ENCODE data around the gene FRYL. TPM values are rescaled to one million over a fixed set of nuclear protein-coding genes. Genes with fewer than 3 reads are reported as not detected.

FRYL gene
- total RNA-seq, 1 experiment from 2014 or later: 53.9 TPM

DNA sequence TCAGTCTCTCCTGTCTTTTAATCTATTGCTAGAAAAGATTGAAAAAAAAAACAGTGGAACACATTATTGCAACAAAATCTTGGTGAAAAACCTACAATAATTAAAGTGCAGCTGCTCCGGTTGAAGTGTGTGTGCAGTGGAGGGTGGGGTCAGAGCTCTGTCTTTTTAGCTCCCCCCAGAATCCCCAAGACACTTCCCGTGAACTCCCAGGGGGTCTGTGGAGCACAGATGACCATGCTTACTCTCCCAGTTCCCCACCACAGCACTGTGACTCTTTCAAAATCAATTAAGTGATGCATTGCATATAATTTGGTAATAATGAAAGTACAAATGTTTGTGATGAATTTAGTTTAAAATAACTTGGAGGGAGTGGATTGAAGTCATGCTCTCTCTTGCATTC, 312.6 kb downstream of the FRYL start:
- Histone ChIP-seq H3K79me2 (ENCODE audit: low read depth) (no peaks in the 10 kb centered on the region), H3F3A (ENCODE audit: insufficient read depth, low read depth) (no peaks in the 10 kb centered on the region), H2AFZ (no peak overlapping the region), H3K4me2 (no peak overlapping the region), H3K9me2 (ENCODE audit: insufficient read depth) (no peaks in the 10 kb centered on the region), H3K9me3 (ENCODE audit: insufficient read depth, low read depth) (no peaks in the 10 kb centered on the region), H4K20me1 (ENCODE audit: insufficient read depth) (no peaks in the 10 kb centered on the region), H3K27ac (no peak overlapping the region), H3K4me1 (replicated peaks; ENCODE audit: insufficient read depth) (no peaks in the 10 kb centered on the region), H3K36me3 (ENCODE audit: low read depth) (no peaks in the 10 kb centered on the region), H3K27me3 (ENCODE audit: insufficient read depth, low read depth) (no peaks in the 10 kb centered on the region), H3K4me3 (no peak overlapping the region)
- BruUV-seq (replicated peaks): no TSS peak
- ChIA-PET CTCF (no interaction called here), POLR2A (ENCODE audit: unreplicated experiment) (no interaction called here)
- intact Hi-C loops (cut with micrococcal nuclease; ENCODE audit: unreplicated experiment): no loop called here
- no peak for DNase-seq
- TF ChIP-seq, protein P1, sequence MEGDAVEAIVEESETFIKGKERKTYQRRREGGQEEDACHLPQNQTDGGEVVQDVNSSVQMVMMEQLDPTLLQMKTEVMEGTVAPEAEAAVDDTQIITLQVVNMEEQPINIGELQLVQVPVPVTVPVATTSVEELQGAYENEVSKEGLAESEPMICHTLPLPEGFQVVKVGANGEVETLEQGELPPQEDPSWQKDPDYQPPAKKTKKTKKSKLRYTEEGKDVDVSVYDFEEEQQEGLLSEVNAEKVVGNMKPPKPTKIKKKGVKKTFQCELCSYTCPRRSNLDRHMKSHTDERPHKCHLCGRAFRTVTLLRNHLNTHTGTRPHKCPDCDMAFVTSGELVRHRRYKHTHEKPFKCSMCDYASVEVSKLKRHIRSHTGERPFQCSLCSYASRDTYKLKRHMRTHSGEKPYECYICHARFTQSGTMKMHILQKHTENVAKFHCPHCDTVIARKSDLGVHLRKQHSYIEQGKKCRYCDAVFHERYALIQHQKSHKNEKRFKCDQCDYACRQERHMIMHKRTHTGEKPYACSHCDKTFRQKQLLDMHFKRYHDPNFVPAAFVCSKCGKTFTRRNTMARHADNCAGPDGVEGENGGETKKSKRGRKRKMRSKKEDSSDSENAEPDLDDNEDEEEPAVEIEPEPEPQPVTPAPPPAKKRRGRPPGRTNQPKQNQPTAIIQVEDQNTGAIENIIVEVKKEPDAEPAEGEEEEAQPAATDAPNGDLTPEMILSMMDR (conservative IDR thresholded peaks at IDR 0.05): no peak
- no peak for TF ChIP-seq EZH2 (IDR thresholded peaks at IDR 0.05; ENCODE audit: low read depth)

DNA sequence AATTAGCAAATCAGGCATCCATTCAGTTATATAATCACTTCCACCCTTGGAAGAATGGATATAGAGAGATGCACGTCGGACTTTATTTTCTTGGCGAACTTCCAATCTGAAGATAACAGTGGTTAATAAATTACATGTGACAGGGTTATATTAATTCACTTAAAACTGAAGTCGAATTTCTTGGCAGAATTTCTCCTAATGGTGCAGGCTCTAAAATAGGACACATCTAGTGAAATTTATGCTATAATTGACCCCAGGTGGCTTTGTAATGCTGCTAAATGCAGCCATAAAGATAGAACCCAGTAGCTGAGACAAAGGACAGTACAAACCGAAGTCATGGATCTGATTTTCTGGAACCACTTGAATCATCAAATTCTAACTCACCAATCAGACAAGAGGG, 317.7 kb downstream of the FRYL start:
- intact Hi-C loops (cut with micrococcal nuclease; ENCODE audit: unreplicated experiment): no loop called here
- no peak for DNase-seq
- BruUV-seq (replicated peaks): no TSS peak
- Histone ChIP-seq H3K4me1 (replicated peaks; ENCODE audit: insufficient read depth) (no peaks in the 10 kb centered on the region), H3K9me3 (ENCODE audit: insufficient read depth, low read depth) (no peaks in the 10 kb centered on the region), H3K4me3 (no peak overlapping the region), H3K36me3 (ENCODE audit: low read depth) (no peaks in the 10 kb centered on the region), H3K27me3 (ENCODE audit: insufficient read depth, low read depth) (no peaks in the 10 kb centered on the region), H3K79me2 (ENCODE audit: low read depth) (no peaks in the 10 kb centered on the region), H3F3A (ENCODE audit: insufficient read depth, low read depth) (no peaks in the 10 kb centered on the region), H4K20me1 (ENCODE audit: insufficient read depth) (no peaks in the 10 kb centered on the region), H3K4me2 (no peak overlapping the region), H3K27ac (no peak overlapping the region), H3K9me2 (ENCODE audit: insufficient read depth) (no peaks in the 10 kb centered on the region), H2AFZ (no peak overlapping the region)
- ChIA-PET POLR2A (ENCODE audit: unreplicated experiment) (no interaction called here), CTCF (no interaction called here)
- TF ChIP-seq EZH2 (IDR thresholded peaks at IDR 0.05; ENCODE audit: low read depth): no peak
- TF ChIP-seq, protein P1 (conservative IDR thresholded peaks at IDR 0.05): no peak

DNA sequence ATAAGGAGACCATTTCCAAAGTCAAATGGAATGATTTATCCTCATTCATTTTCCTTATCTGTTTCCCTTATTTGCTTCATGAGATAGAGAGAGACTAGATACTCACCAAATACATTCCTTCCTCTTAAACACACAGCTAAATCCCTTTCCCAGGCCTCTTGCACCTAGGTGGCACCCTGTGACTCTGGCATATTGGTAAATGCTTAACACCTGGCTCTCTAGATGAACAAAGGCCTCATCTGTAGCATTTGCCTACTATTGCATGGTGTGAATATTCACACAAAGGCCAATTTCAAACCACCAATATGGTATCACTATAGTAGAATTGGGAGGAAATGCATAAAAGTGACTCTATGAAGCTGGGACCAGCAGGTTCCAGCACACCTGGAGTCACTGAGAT, 319.1 kb downstream of the FRYL start:
- no peaks in the 10 kb centered on the region for H3K36me3 ChIP-seq (ENCODE audit: low read depth)
- POLR2A ChIA-PET (ENCODE audit: unreplicated experiment): no interaction called here
- H3K9me2 ChIP-seq (ENCODE audit: insufficient read depth): no peaks in the 10 kb centered on the region
- H3K27ac ChIP-seq: no peak overlapping the region
- H3K4me3 ChIP-seq: no peak overlapping the region
- H3K27me3 ChIP-seq (ENCODE audit: insufficient read depth, low read depth): no peaks in the 10 kb centered on the region
- no peaks in the 10 kb centered on the region for H3F3A ChIP-seq (ENCODE audit: insufficient read depth, low read depth)
- no peak for DNase-seq
- intact Hi-C loops (cut with micrococcal nuclease; ENCODE audit: unreplicated experiment): no loop called here
- CTCF ChIA-PET: no interaction called here
- no peaks in the 10 kb centered on the region for H3K4me1 ChIP-seq (replicated peaks; ENCODE audit: insufficient read depth)
- no TSS peak for BruUV-seq (replicated peaks)
- H4K20me1 ChIP-seq (ENCODE audit: insufficient read depth): no peaks in the 10 kb centered on the region
- H3K9me3 ChIP-seq (ENCODE audit: insufficient read depth, low read depth): no peaks in the 10 kb centered on the region
- H2AFZ ChIP-seq: no peak overlapping the region
- no peak for TF ChIP-seq EZH2 (IDR thresholded peaks at IDR 0.05; ENCODE audit: low read depth)
- TF ChIP-seq, protein P1 (conservative IDR thresholded peaks at IDR 0.05): no peak
- H3K79me2 ChIP-seq (ENCODE audit: low read depth): no peaks in the 10 kb centered on the region
- no peak overlapping the region for H3K4me2 ChIP-seq

Measured in PC-9 (cell line).